ENCODE results near the gene FOCAD. TPM values are rescaled to one million over a fixed set of nuclear protein-coding genes. Genes with fewer than 3 reads are reported as not detected.

The FOCAD gene
- total and polyA plus RNA-seq, 2 donors (not counting 1 experiment from before 2014, with no cell fraction given) = 40.3 to 145 TPM

GRCh38 chr9:20995616-20996015, 311.6 kb downstream of the FOCAD start:
- Histone ChIP-seq H3K27me3 (ENCODE audit: control insufficient read depth, insufficient read depth, low read length) (no peaks in the 10 kb centered on the region), H2AFZ (ENCODE audit: low read length) (no peak overlapping the region), H3K36me3 (ENCODE audit: control insufficient read depth, insufficient read depth, low read length) (peaks cover 5% of the 10 kb centered on the region), H3K4me2 (ENCODE audit: extremely low read depth, insufficient read depth, low read length) (no peak overlapping the region), H3K4me1 (ENCODE audit: control insufficient read depth, extremely low read depth, insufficient read depth, low read length) (no peaks in the 10 kb centered on the region), H3K9me3 (ENCODE audit: control insufficient read depth, insufficient read depth, low read depth, low read length) (no peaks in the 10 kb centered on the region), H3K27ac (ENCODE audit: insufficient read depth, low read length) (no peak overlapping the region), H4K20me1 (ENCODE audit: control insufficient read depth, extremely low read depth, insufficient read depth, low read length) (no peaks in the 10 kb centered on the region), H3K79me2 (ENCODE audit: control insufficient read depth, insufficient read depth, low read length) (no peaks in the 10 kb centered on the region), H3K9ac (ENCODE audit: insufficient read depth, low read length) (no peak overlapping the region), H3K4me3 (replicated peaks in 1 of 4; ENCODE audit: control extremely low read depth in 1 of 4, insufficient read depth in 1 of 4, low read depth in 3 of 4, low read length in 4 of 4) (no peak overlapping the region)
- DNase-seq (ENCODE audit: low read depth in 2 of 2) = no peak
- no peak for TF ChIP-seq EZH2 (IDR thresholded peaks at IDR 0.05; ENCODE audit: low read length, missing control alignments)
- TF ChIP-seq CTCF (conservative IDR thresholded peaks at IDR 0.05 in 1 of 2, IDR thresholded peaks at IDR 0.05 in 1 of 2; ENCODE audit: low read depth in 1 of 2, low read length in 2 of 2) = no peak

GRCh38 chr9:20996809-20997208, 312.8 kb downstream of the FOCAD start:
- no peak overlapping the region for H3K4me2 ChIP-seq (ENCODE audit: extremely low read depth, insufficient read depth, low read length)
- no peaks in the 10 kb centered on the region for H3K27me3 ChIP-seq (ENCODE audit: control insufficient read depth, insufficient read depth, low read length)
- peaks cover 5% of the 10 kb centered on the region for H3K36me3 ChIP-seq (ENCODE audit: control insufficient read depth, insufficient read depth, low read length)
- H3K4me1 ChIP-seq (ENCODE audit: control insufficient read depth, extremely low read depth, insufficient read depth, low read length) = no peaks in the 10 kb centered on the region
- no peak overlapping the region for H2AFZ ChIP-seq (ENCODE audit: low read length)
- no peaks in the 10 kb centered on the region for H3K79me2 ChIP-seq (ENCODE audit: control insufficient read depth, insufficient read depth, low read length)
- H3K9ac ChIP-seq (ENCODE audit: insufficient read depth, low read length) = no peak overlapping the region
- DNase-seq (ENCODE audit: low read depth in 2 of 2) = no peak
- H3K9me3 ChIP-seq (ENCODE audit: control insufficient read depth, insufficient read depth, low read depth, low read length) = no peaks in the 10 kb centered on the region
- TF ChIP-seq CTCF (conservative IDR thresholded peaks at IDR 0.05 in 1 of 2, IDR thresholded peaks at IDR 0.05 in 1 of 2; ENCODE audit: low read depth in 1 of 2, low read length in 2 of 2) (no peak), EZH2 (IDR thresholded peaks at IDR 0.05; ENCODE audit: low read length, missing control alignments) (no peak)
- no peaks in the 10 kb centered on the region for H4K20me1 ChIP-seq (ENCODE audit: control insufficient read depth, extremely low read depth, insufficient read depth, low read length)
- no peak overlapping the region for H3K4me3 ChIP-seq (replicated peaks in 1 of 4; ENCODE audit: control extremely low read depth in 1 of 4, insufficient read depth in 1 of 4, low read depth in 3 of 4, low read length in 4 of 4)
- H3K27ac ChIP-seq (ENCODE audit: insufficient read depth, low read length) = no peak overlapping the region

- TF ChIP-seq CTCF (conservative IDR thresholded peaks at IDR 0.05 in 1 of 2, IDR thresholded peaks at IDR 0.05 in 1 of 2; ENCODE audit: low read depth in 1 of 2, low read length in 2 of 2) (no peak), EZH2 (IDR thresholded peaks at IDR 0.05; ENCODE audit: low read length, missing control alignments) (no peak)
- H3K36me3 ChIP-seq (ENCODE audit: control insufficient read depth, insufficient read depth, low read length) = peaks cover 5% of the 10 kb centered on the region
- no peaks in the 10 kb centered on the region for H3K4me1 ChIP-seq (ENCODE audit: control insufficient read depth, extremely low read depth, insufficient read depth, low read length)
- no peak overlapping the region for H3K4me2 ChIP-seq (ENCODE audit: extremely low read depth, insufficient read depth, low read length)
- no peak overlapping the region for H3K27ac ChIP-seq (ENCODE audit: insufficient read depth, low read length)
- H3K4me3 ChIP-seq (replicated peaks in 1 of 4; ENCODE audit: control extremely low read depth in 1 of 4, insufficient read depth in 1 of 4, low read depth in 3 of 4, low read length in 4 of 4) = no peak overlapping the region
- no peak overlapping the region for H3K9ac ChIP-seq (ENCODE audit: insufficient read depth, low read length)
- no peaks in the 10 kb centered on the region for H3K79me2 ChIP-seq (ENCODE audit: control insufficient read depth, insufficient read depth, low read length)
- no peak for DNase-seq (ENCODE audit: low read depth in 2 of 2)
- no peaks in the 10 kb centered on the region for H4K20me1 ChIP-seq (ENCODE audit: control insufficient read depth, extremely low read depth, insufficient read depth, low read length)
- no peaks in the 10 kb centered on the region for H3K27me3 ChIP-seq (ENCODE audit: control insufficient read depth, insufficient read depth, low read length)
- no peaks in the 10 kb centered on the region for H3K9me3 ChIP-seq (ENCODE audit: control insufficient read depth, insufficient read depth, low read depth, low read length)
- H2AFZ ChIP-seq (ENCODE audit: low read length) = no peak overlapping the region
These were observed 313.5 kb downstream of the FOCAD start for GRCh38 chr9:20997503-20998076.

Measured in fibroblast of lung (primary cell).